GM23248 (cell line): ENCODE measurements around the gene IQCB1. TPM values are rescaled to one million over a fixed set of nuclear protein-coding genes. Genes with fewer than 3 reads are reported as not detected.

Experiments used
- DNase-seq: peaks from one replicate; pipeline ENCODE4 v3.0.0-alpha.2; 2015
- H2AFZ ChIP-seq: fragments of 200-600 bp; sonication (generic); 2 replicates; pipeline ENCODE4 v1.6.1; 2016; ENCODE audit warnings: antibody characterized with exemption
- H3F3A ChIP-seq: fragments of 200-600 bp; sonication (generic); 2 replicates; pipeline ENCODE4 v1.6.1; 2016; ENCODE audit warnings: mild to moderate bottlenecking, antibody characterized with exemption, mixed run types; ENCODE audit not compliant: insufficient read depth
- H3K27ac ChIP-seq: fragments of 200-600 bp; sonication (generic); 2 replicates; pipeline ENCODE4 v1.5.1; 2016; ENCODE audit warnings: mild to moderate bottlenecking
- H3K27me3 ChIP-seq: fragments of 200-600 bp; sonication (generic); replicated peaks from 2 replicates; pipeline ENCODE4 v1.6.1; 2016; ENCODE audit warnings: mild to moderate bottlenecking; ENCODE audit not compliant: insufficient read depth
- H3K36me3 ChIP-seq: fragments of 200-600 bp; sonication (generic); 2 replicates; pipeline ENCODE4 v1.6.1; 2016; ENCODE audit warnings: low read depth, mild to moderate bottlenecking
- H3K4me1 ChIP-seq: fragments of 200-600 bp; sonication (generic); 2 replicates; pipeline ENCODE4 v1.6.1; 2016; ENCODE audit warnings: mild to moderate bottlenecking; ENCODE audit not compliant: insufficient read depth
- H3K4me2 ChIP-seq: fragments of 200-600 bp; sonication (generic); one replicate; pipeline ENCODE4 v1.6.1; 2016; ENCODE audit warnings: mild to moderate bottlenecking; ENCODE audit not compliant: unreplicated experiment
- H3K4me3 ChIP-seq: fragments of 200-600 bp; sonication (generic); 2 replicates; pipeline ENCODE4 v1.5.1; 2016; ENCODE audit warnings: mild to moderate bottlenecking
- H3K79me2 ChIP-seq: fragments of 200-600 bp; sonication (generic); 2 replicates; pipeline ENCODE4 v1.6.1; 2016; ENCODE audit warnings: mild to moderate bottlenecking; ENCODE audit not compliant: insufficient read depth
- H3K9ac ChIP-seq: fragments of 200-600 bp; sonication (generic); 2 replicates; pipeline ENCODE4 v1.6.1; 2016; ENCODE audit warnings: mild to moderate bottlenecking
- H3K9me2 ChIP-seq: fragments of 200-600 bp; sonication (generic); 2 replicates; pipeline ENCODE4 v1.6.1; 2016; ENCODE audit warnings: mixed run types, mild to moderate bottlenecking, moderate library complexity; ENCODE audit not compliant: insufficient read depth
- H3K9me3 ChIP-seq: fragments of 200-600 bp; sonication (generic); one replicate; pipeline ENCODE4 v1.6.1; 2017; ENCODE audit warnings: low read depth
- H4K20me1 ChIP-seq: fragments of 200-600 bp; sonication (generic); 2 replicates; pipeline ENCODE4 v1.6.0; 2016; ENCODE audit not compliant: insufficient read depth
- EZH2 ChIP-seq: fragments of 200-600 bp; sonication (generic); IDR thresholded peaks from 2 replicates; pipeline ENCODE4 v1.6.1; 2018; ENCODE audit warnings: antibody characterized with exemption, mild to moderate bottlenecking; ENCODE audit not compliant: insufficient read depth, poor library complexity, severe bottlenecking
- EZH2phosphoT487 ChIP-seq: fragments of 200-600 bp; sonication (generic); IDR thresholded peaks from 2 replicates; pipeline ENCODE4 v1.6.1; 2018; ENCODE audit warnings: antibody characterized with exemption, moderate library complexity, mild to moderate bottlenecking, low read depth; ENCODE audit not compliant: insufficient read depth
- WGBS, 2 experiments: methylation state at CpG; one replicate each; pipeline ENCODE4 v1.1.6; 2015 to 2017; ENCODE audit warnings: low lambda C conversion rate in 2 of 2, low coverage in 1 of 2; ENCODE audit errors: missing lambda C conversion rate in 2 of 2; 5-methylcytosine and 5-hydroxymethylcytosine counted together
- in situ Hi-C: fragments of 300-500 bp; cut with MboI; formaldehyde crosslinking; loops from 2 replicates; pipeline ENCODE4 v1.15.0; 2020
- polyA plus RNA-seq: library from polyadenylated mRNA; unstranded; fragments of >200 nt; fragmentation: Nextera tagmentation; extraction: Ambion mirVana; gene quantifications from 2 replicates; pipeline ENCODE4 v1.2.1, GENCODE V29; 2016
- total RNA-seq: library from RNA; depleted of rRNA; stranded (reverse); fragments of >200 nt; shearing (Covaris generic); gene quantifications from 2 replicates; pipeline ENCODE4 v1.2.3, GENCODE V29; 2014

The IQCB1 gene
- total and polyA plus RNA-seq, 2 experiments from 2014 or later, result 9.5 to 10.2 TPM

- 60 to 64% methylated on average over 4 of the region's 4 CpGs for WGBS, 2 experiments
- Histone ChIP-seq H3K27me3 (no peaks in the 10 kb centered on the region), H3K4me2 (no peak overlapping the region), H2AFZ (no peak overlapping the region), H3K9ac (no peak overlapping the region), H3K79me2 (no peaks in the 10 kb centered on the region), H3K4me1 (no peaks in the 10 kb centered on the region), H3F3A (no peaks in the 10 kb centered on the region), H3K36me3 (no peaks in the 10 kb centered on the region), H3K4me3 (no peak overlapping the region), H3K9me2 (no peaks in the 10 kb centered on the region), H3K9me3 (no peaks in the 10 kb centered on the region), H3K27ac (no peak overlapping the region), H4K20me1 (no peaks in the 10 kb centered on the region)
- no peak for DNase-seq
- in situ Hi-C loops, result no loop called here
- TF ChIP-seq EZH2, result no peak
- no peak for TF ChIP-seq EZH2phosphoT487
Measured at GRCh38 chr3:121757087-121757811, 77.6 kb downstream of the IQCB1 start.

GRCh38 chr3:121752772-121753171 lies 82.1 kb downstream of the IQCB1 start:
- H3K79me2 ChIP-seq, result peaks cover 27% of the 10 kb centered on the region
- peaks cover 8% of the 10 kb centered on the region for H3F3A ChIP-seq
- no peaks in the 10 kb centered on the region for H4K20me1 ChIP-seq
- H3K27me3 ChIP-seq, result no peaks in the 10 kb centered on the region
- in situ Hi-C loops, result no loop called here
- WGBS, 2 experiments, result 3 to 83% methylated on average over 1 of the region's 1 CpG
- H3K27ac ChIP-seq, result no peak overlapping the region
- H3K4me1 ChIP-seq, result peaks cover 12% of the 10 kb centered on the region
- H3K9me2 ChIP-seq, result no peaks in the 10 kb centered on the region
- H3K9ac ChIP-seq, result no peak overlapping the region
- no peak overlapping the region for H3K4me2 ChIP-seq
- no peak overlapping the region for H2AFZ ChIP-seq
- no peak for DNase-seq
- no peak overlapping the region for H3K4me3 ChIP-seq
- H3K36me3 ChIP-seq, result no peaks in the 10 kb centered on the region
- no peak for TF ChIP-seq EZH2phosphoT487
- TF ChIP-seq EZH2, result no peak
- H3K9me3 ChIP-seq, result no peaks in the 10 kb centered on the region

GRCh38 chr3:121752261-121752660 lies 82.6 kb downstream of the IQCB1 start:
- Histone ChIP-seq H3K9me3 (no peaks in the 10 kb centered on the region), H2AFZ (no peak overlapping the region), H3K9ac (no peak overlapping the region), H3K79me2 (peaks cover 32% of the 10 kb centered on the region), H3F3A (peaks cover 8% of the 10 kb centered on the region), H3K27ac (no peak overlapping the region), H4K20me1 (no peaks in the 10 kb centered on the region), H3K4me3 (no peak overlapping the region), H3K4me2 (no peak overlapping the region), H3K36me3 (no peaks in the 10 kb centered on the region), H3K4me1 (peaks cover 16% of the 10 kb centered on the region), H3K27me3 (no peaks in the 10 kb centered on the region), H3K9me2 (no peaks in the 10 kb centered on the region)
- TF ChIP-seq EZH2phosphoT487 (no peak), EZH2 (no peak)
- in situ Hi-C loops, result no loop called here
- no peak for DNase-seq
- 56 to 75% methylated on average over 1 of the region's 1 CpG for WGBS, 2 experiments

- TF ChIP-seq EZH2phosphoT487 (no peak), EZH2 (no peak)
- peaks cover 8% of the 10 kb centered on the region for H3F3A ChIP-seq
- H3K27ac ChIP-seq, result peak overlapping the region; percentile 68
- H3K4me1 ChIP-seq, result peaks cover 19% of the 10 kb centered on the region
- peak overlapping the region; percentile 97 for H3K9ac ChIP-seq
- H2AFZ ChIP-seq, result peak overlapping the region; percentile 91
- no peaks in the 10 kb centered on the region for H3K36me3 ChIP-seq
- no peaks in the 10 kb centered on the region for H3K9me2 ChIP-seq
- peak overlapping the region; percentile 93 for H3K4me3 ChIP-seq
- no peak for DNase-seq
- in situ Hi-C loops, result no loop called here
- peak overlapping the region; percentile 93 for H3K4me2 ChIP-seq
- 0 to 3% methylated on average over 9 of the region's 9 CpGs for WGBS, 2 experiments
- H3K9me3 ChIP-seq, result no peaks in the 10 kb centered on the region
- H3K27me3 ChIP-seq, result no peaks in the 10 kb centered on the region
- no peaks in the 10 kb centered on the region for H4K20me1 ChIP-seq
- H3K79me2 ChIP-seq, result peaks cover 54% of the 10 kb centered on the region
Measured at GRCh38 chr3:121750087-121750415, 84.8 kb downstream of the IQCB1 start.
